Stomach (tissue), 4 donors: ENCODE data around the gene CALHM3.

Experiments
- CTCF ChIP-seq, 7 experiments: fragments of 450-650 bp in 4 of 7; fragments of 200-600 bp in 3 of 7; sonication (generic) in 3 of 7; IDR thresholded peaks; one replicate each; pipeline ENCODE4 v1.5.1; 2016 to 2019; ENCODE audit warnings: antibody characterized with exemption in 7 of 7, control low read depth in 2 of 7, mild to moderate bottlenecking in 1 of 7
- EP300 ChIP-seq: sonication (generic); formaldehyde crosslinking; IDR thresholded peaks from one replicate; pipeline ENCODE4 v1.6.1; 2017; ENCODE audit warnings: antibody characterized with exemption
- POLR2A ChIP-seq, 4 donors: fragments of 450-650 bp; IDR thresholded peaks; one replicate each; pipeline ENCODE4 v1.6.1; 2016; ENCODE audit warnings: antibody characterized with exemption in 4 of 4, control low read depth in 2 of 4, mild to moderate bottlenecking in 1 of 4, moderate library complexity in 1 of 4

- TF ChIP-seq CTCF (IDR thresholded peaks at IDR 0.05) (no peak), POLR2A (IDR thresholded peaks at IDR 0.05) (no peak), EP300 (no peak)
Observed at GRCh38 chr10:103512591-103513379, 33.7 kb upstream of the CALHM3 start.
